ENCODE data around the gene TTLL10.

DNA sequence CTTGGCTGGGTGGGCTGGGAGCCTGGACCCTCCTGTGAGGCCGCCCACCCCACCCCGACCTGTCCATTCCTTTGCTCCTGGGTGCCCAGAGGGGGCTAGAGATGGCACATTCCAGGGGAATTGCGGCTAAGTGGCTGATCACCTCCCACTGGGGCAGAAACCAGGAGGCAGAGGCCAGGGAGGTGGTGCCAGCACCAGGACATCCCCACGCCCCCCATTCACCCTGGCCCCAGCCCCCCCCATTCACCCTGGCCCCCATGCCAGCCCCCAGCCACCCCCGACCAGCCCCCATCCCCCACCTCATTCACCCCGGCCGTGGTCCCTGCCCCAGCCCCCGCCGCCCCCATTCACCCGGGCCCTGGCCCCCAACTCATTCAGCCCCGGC lies 66.7 kb downstream of the TTLL10 start:
- TF ChIP-seq TAF1 (IDR thresholded peaks at IDR 0.05; ENCODE audit: low read depth, low read length) (no peak), POLR2AphosphoS5 (IDR thresholded peaks at IDR 0.05; ENCODE audit: low read depth, low read length) (no peak), POLR2A (IDR thresholded peaks at IDR 0.05; ENCODE audit: low read depth, low read length) (no peak), SPI1 (IDR thresholded peaks at IDR 0.05; ENCODE audit: low read depth, low read length) (no peak), PAX5 (IDR thresholded peaks at IDR 0.05; ENCODE audit: insufficient read depth, low read length, severe bottlenecking) (no peak), POU2F2 (IDR thresholded peaks at IDR 0.05; ENCODE audit: low read depth, low read length) (no peak)
